Measurements from ENCODE around the gene PTPRM. TPM values are rescaled to one million over a fixed set of nuclear protein-coding genes. Genes with fewer than 3 reads are reported as not detected.

Gene PTPRM
- total and polyA plus RNA-seq, 2 of the 8 experiments (the other 6 are each of a cell fraction or from before 2014, with no cell fraction given), result 4.1 to 7.0 TPM

DNA sequence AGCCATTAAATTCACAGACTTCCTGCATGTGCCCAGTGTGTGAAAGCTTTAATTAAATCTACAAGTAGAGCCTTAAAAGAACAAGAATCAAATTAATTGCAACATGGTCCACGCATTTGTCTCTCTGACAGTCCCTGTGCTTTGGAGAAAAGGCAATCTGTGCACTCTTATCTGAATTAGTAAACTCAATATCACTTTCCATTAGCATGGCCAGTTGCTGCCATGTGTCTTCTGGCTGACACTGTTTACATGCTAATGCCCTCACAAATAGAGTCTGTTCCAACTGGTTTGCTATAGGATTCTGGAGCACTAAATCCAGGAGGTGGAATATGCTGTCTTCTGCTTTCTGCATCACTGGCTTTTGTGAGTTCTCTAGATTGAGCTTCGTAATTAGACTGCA, 607.7 kb downstream of the PTPRM start (continued):
- TF ChIP-seq, protein P1, sequence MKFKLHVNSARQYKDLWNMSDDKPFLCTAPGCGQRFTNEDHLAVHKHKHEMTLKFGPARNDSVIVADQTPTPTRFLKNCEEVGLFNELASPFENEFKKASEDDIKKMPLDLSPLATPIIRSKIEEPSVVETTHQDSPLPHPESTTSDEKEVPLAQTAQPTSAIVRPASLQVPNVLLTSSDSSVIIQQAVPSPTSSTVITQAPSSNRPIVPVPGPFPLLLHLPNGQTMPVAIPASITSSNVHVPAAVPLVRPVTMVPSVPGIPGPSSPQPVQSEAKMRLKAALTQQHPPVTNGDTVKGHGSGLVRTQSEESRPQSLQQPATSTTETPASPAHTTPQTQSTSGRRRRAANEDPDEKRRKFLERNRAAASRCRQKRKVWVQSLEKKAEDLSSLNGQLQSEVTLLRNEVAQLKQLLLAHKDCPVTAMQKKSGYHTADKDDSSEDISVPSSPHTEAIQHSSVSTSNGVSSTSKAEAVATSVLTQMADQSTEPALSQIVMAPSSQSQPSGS (IDR thresholded peaks at IDR 0.05; ENCODE audit: low read length), result no peak
